Colonic mucosa (tissue), 4 donors: ENCODE results near the gene DIABLO. TPM values are rescaled to one million over a fixed set of nuclear protein-coding genes. Genes with fewer than 3 reads are reported as not detected.
"Not testable (repeated sequence)": the region's sequence is repeated elsewhere in the genome, so short reads cannot be mapped to it uniquely, and the experiment has no call there.

Source experiments
- DNase-seq: peaks from one replicate; pipeline ENCODE4 v3.0.0-alpha.2; 2020
- H3K27ac ChIP-seq: fragments of 200-600 bp; one replicate; pipeline ENCODE4 v1.8.0; 2021
- H3K27me3 ChIP-seq: fragments of 200-600 bp; one replicate; pipeline ENCODE4 v1.8.0; 2021
- H3K36me3 ChIP-seq: fragments of 200-600 bp; one replicate; pipeline ENCODE4 v1.8.0; 2021
- H3K4me1 ChIP-seq: fragments of 200-600 bp; one replicate; pipeline ENCODE4 v1.8.0; 2021; ENCODE audit warnings: mild to moderate bottlenecking
- H3K4me3 ChIP-seq: fragments of 200-600 bp; one replicate; pipeline ENCODE4 v1.8.0; 2021
- H3K9ac ChIP-seq, 2 donors: one replicate each; pipeline ENCODE4 v1.7.0; 2013; ENCODE audit warnings: control low read depth in 2 of 2, low read depth in 2 of 2, low read length in 2 of 2
- H3K9me3 ChIP-seq: fragments of 200-600 bp; one replicate; pipeline ENCODE4 v1.8.0; 2021
- intact Hi-C: fragments of 100-400 bp; cut with DNase I; formaldehyde crosslinking; loops from one replicate; pipeline ENCODE4 v1.14.1; 2022
- total RNA-seq, 2 donors: library from RNA; stranded (reverse); fragmentation: NEBNext Ultra II Directional in 1 of 2; extraction: Animal tissue kit (Norgen Biotek cat#: 25700) in 1 of 2; gene quantifications; one replicate each; pipeline ENCODE4 v1.2.1, GENCODE V29; 2021
- TF ChIP-seq, protein P1 (sequence below): fragments of 200-600 bp; IDR thresholded peaks from one replicate; pipeline ENCODE4 v1.8.0; 2022; ENCODE audit warnings: antibody characterized with exemption, mild to moderate bottlenecking
- donor health status: healthy.
- donor health status: DM: no; HTN: no; CAD: no.
- donor health status: DM: no; HTN: no; CAD: no.

Gene DIABLO
- total RNA-seq, 2 donors from 2014 or later, result 56.6 to 63.1 TPM

DNA sequence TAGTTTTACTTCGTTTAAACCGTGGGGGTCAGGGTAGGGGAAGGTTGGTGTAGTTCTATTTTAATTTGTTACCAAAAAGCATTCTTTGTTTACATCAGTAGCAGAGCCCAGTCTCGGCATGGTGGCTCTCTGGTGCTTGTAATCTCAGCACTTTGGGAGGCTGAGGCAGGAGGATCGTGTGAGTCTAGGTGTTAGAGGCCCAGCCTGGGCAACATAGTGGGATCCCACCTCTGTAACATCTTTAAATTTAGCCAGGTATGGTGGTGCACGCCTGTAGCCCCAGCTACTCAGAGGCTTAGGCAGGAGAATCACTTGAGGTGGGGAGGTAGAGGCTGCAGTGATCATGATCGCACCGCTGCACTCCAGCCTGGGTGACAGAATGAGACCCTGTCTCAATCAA, 40.8 kb downstream of the DIABLO start:
- H3K4me1 ChIP-seq, result no peaks in the 10 kb centered on the region
- intact Hi-C loops, result loop anchor here (5.0 kb wide), 1 partner anchor 53 kb away; no protein-coding TSS in a partner anchor
- H3K27ac ChIP-seq, result no peak overlapping the region
- DNase-seq, result no peak
- H3K36me3 ChIP-seq, result no peaks in the 10 kb centered on the region
- H3K4me3 ChIP-seq, result no peak overlapping the region
- H3K27me3 ChIP-seq, result no peaks in the 10 kb centered on the region
- H3K9me3 ChIP-seq, result no peaks in the 10 kb centered on the region
- TF ChIP-seq, protein P1, sequence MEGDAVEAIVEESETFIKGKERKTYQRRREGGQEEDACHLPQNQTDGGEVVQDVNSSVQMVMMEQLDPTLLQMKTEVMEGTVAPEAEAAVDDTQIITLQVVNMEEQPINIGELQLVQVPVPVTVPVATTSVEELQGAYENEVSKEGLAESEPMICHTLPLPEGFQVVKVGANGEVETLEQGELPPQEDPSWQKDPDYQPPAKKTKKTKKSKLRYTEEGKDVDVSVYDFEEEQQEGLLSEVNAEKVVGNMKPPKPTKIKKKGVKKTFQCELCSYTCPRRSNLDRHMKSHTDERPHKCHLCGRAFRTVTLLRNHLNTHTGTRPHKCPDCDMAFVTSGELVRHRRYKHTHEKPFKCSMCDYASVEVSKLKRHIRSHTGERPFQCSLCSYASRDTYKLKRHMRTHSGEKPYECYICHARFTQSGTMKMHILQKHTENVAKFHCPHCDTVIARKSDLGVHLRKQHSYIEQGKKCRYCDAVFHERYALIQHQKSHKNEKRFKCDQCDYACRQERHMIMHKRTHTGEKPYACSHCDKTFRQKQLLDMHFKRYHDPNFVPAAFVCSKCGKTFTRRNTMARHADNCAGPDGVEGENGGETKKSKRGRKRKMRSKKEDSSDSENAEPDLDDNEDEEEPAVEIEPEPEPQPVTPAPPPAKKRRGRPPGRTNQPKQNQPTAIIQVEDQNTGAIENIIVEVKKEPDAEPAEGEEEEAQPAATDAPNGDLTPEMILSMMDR, result no peak
- H3K9ac ChIP-seq, result no peak overlapping the region

DNA sequence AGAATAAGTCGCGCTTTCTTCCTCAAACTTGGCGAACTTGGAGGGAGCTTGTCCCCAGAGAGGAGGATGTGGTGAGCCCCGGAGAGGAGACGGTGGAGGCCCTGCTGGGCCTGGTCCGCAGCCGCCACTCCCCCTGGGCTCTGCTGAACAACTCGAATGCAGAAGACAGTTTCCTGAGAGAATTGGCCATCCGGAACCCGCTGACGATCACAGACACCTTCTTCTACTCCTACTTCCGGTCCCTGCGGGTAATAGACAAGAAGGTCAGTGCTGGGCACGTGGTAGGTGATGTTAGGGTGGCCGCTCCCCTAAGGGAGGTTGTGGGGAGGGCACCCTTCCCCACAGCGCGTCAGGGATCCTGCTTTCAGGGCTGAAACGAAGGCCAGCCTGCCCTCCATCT, 41.3 kb downstream of the DIABLO start:
- TF ChIP-seq, protein P1, result no peak
- DNase-seq, result no peak
- Histone ChIP-seq H3K27me3 (no peaks in the 10 kb centered on the region), H3K9ac (no peak overlapping the region), H3K9me3 (no peaks in the 10 kb centered on the region), H3K27ac (no peak overlapping the region), H3K4me3 (no peak overlapping the region), H3K36me3 (no peaks in the 10 kb centered on the region), H3K4me1 (no peaks in the 10 kb centered on the region)
- intact Hi-C loops, result no loop called here

DNA sequence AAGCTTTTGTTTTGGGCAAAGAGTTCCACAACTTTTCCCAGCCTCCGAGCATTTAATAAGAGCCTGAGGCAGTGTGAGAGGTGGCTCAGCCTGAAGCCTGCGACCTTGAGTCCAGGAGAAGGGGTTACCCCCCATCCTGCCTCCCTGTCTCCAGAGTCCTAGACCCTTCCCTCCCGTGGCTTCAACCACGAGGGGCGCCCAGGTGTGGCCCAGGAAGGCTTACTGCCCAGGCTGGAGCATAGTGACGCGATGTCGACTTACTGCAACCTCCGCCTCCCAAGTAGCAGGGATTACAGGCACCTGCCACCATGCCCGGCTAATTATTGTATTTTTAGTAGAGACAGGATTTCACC, 42.3 kb downstream of the DIABLO start:
- H3K27ac ChIP-seq, result no peak overlapping the region
- TF ChIP-seq, protein P1, result no peak
- no peak overlapping the region for H3K9ac ChIP-seq
- H3K4me1 ChIP-seq, result no peaks in the 10 kb centered on the region
- peak overlapping the region; percentile 63 for H3K4me3 ChIP-seq
- H3K36me3 ChIP-seq, result no peaks in the 10 kb centered on the region
- no peaks in the 10 kb centered on the region for H3K9me3 ChIP-seq
- intact Hi-C loops, result no loop called here
- H3K27me3 ChIP-seq, result no peaks in the 10 kb centered on the region
- DNase-seq, result no peak

DNA sequence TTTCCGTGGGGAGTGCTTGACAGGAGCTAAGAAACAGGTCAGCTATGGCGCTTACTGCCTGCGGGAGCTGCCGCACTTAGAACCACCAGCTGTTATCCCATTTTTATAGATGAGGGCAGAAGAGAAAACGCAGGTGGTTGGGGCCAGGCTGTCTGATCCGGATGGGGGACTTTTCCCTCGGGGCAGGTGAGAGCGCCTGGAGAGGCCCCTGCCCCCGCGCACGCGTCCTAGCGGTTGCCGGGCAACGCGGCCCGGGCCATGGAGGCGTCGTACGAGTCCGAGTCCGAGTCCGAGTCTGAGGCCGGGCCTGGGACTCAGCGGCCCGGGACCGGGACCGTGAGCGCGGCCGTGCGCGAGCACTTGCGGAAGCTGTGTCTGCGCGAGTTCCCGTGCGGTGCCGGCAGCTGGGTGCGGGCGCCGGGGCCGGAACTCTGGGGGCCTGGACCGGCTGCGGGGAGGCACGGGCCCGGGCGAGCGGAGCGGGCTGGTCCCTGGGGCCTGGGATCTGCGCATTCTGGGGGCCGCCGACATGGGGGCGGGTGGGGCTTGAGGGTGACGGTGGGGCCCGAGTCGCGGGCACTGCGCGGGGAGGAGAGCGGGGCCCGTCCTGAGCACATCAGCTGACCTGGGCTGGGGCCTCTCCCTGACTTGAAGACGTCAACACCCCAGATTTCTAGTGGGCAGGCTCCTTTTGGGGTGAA, 42.8 kb downstream of the DIABLO start, which contains the start of gene LRRC43:
LRRC43 (plus strand) TSS at position 237 of the 701 bp plus-strand sequence; CDS start at position 259, 22 bp downstream.
- Histone ChIP-seq H3K27me3 (no peaks in the 10 kb centered on the region), H3K9ac (peak within 1 kb of the TSS; percentile 26 to 40)
- peak; percentile 41 for DNase-seq

DNA sequence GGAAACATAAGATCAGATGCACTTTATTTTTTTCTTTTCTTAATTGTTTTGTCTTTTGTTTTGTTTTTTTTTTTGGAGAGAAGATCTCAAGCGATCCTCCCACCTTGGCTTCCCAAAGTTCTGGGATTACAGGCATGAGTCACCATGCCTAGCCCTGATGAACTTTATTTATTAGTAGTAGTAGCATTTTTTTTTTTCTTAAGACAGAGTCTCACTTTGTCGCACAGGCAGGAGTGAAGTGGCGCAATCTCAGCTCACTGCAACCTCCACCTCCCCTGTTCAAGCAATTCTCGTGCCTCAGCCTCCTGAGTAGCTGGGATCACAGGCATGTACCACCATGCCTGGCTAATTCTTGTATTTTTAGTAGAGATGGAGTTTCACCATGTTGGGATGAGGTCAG, 49.4 kb downstream of the DIABLO start:
- H3K27ac ChIP-seq, H3K4me1 ChIP-seq, H3K9ac ChIP-seq, intact Hi-C loops, H3K27me3 ChIP-seq, H3K9me3 ChIP-seq, H3K36me3 ChIP-seq, H3K4me3 ChIP-seq, DNase-seq: not testable (repeated sequence)

More for the DNA sequence above, 42.8 kb downstream of the DIABLO start, which contains the start of gene LRRC43:
- H3K4me3 ChIP-seq, result peak within 1 kb of the TSS; percentile 63
- H3K4me1 ChIP-seq, result no peaks in the 10 kb centered on the region
- H3K36me3 ChIP-seq, result no peaks in the 10 kb centered on the region
- intact Hi-C loops, result no loop called here
- TF ChIP-seq, protein P1, result no peak
- no peaks in the 10 kb centered on the region for H3K9me3 ChIP-seq
- H3K27ac ChIP-seq, result no peak within 1 kb of the TSS

DNA sequence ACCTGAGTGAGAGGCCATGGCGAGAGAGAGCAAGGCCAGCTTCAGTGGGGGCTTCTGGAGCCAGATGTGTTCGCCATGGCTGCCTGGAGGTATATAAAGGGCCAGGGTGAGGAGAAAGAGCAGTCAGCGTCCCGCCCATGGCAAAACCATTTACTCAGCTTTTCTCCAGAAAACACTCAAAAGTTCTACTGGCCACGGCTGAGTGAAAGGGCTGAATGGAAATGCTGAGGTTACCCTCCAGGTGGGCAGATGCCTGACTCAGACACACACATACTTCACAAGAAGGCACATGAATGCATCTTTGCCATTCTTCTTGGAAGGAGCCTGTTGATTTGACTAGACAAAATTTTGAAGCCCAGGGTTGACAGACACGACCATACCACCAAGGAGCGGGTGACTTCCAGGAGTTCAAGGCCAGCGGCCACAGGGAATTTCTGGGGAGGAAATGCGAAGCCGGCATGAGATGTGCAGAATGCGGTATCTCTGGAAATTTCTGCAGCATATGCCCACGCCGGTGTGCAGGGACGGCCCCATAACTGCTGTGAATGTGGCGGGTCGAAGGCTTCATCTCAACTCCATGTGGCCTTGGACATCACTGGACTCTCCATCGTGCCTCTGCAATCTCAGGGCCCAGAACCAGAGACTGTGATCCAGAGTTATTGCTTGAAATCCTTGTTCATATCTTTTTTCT, 51.6 kb downstream of the DIABLO start, which contains the start of gene IL31:
IL31 (minus strand) TSS at position 67 of the 691 bp plus-strand sequence; CDS start at position 18, 49 bp downstream.
- Histone ChIP-seq H3K4me3 (no peak within 1 kb of the TSS), H3K9me3 (no peaks in the 10 kb centered on the region), H3K4me1 (no peaks in the 10 kb centered on the region), H3K27me3 (no peaks in the 10 kb centered on the region), H3K9ac (no peak within 1 kb of the TSS), H3K27ac (no peak within 1 kb of the TSS), H3K36me3 (no peaks in the 10 kb centered on the region)
- no peak for DNase-seq
- TF ChIP-seq, protein P1, result no peak
- intact Hi-C loops, result no loop called here
